Calu3 (cell line): ENCODE results near the gene SCAP. TPM values are rescaled to one million over a fixed set of nuclear protein-coding genes. Genes with fewer than 3 reads are reported as not detected.
A peak's percentile ranks its signal among the peaks of the same experiment; 100 is the strongest.

Source experiments
- BruUV-seq: library from RNA; stranded (reverse); fragments of 400-500 nt; replicated peaks from 2 replicates; lab custom pipeline; 2021; lab: Mats Ljungman, UMichigan
- CTCF ChIA-PET: fragments of 300-600 bp; sonication (Branson Sonifier 250); formaldehyde crosslinking; loops from one replicate; lab custom pipeline; 2022; ENCODE audit warnings: antibody characterized with exemption; lab: Charles Lee
- DNase-seq: peaks from one replicate; pipeline ENCODE4 v3.0.0; 2022
- H3K27ac Mint-ChIP-seq: one replicate; pipeline ENCODE4 v1.8.0; 2022; ENCODE audit warnings: mixed read lengths; ENCODE audit not compliant: unreplicated experiment
- H3K27me3 Mint-ChIP-seq: one replicate; pipeline ENCODE4 v1.8.0; 2022; ENCODE audit warnings: mixed read lengths; ENCODE audit not compliant: unreplicated experiment
- H3K36me3 Mint-ChIP-seq: one replicate; pipeline ENCODE4 v1.8.0; 2022; ENCODE audit warnings: mild to moderate bottlenecking, moderate library complexity, mixed read lengths; ENCODE audit not compliant: insufficient read depth, unreplicated experiment
- H3K4me1 Mint-ChIP-seq: one replicate; pipeline ENCODE4 v1.8.0; 2022; ENCODE audit warnings: mild to moderate bottlenecking, low read depth, mixed read lengths; ENCODE audit not compliant: unreplicated experiment
- H3K4me3 Mint-ChIP-seq: one replicate; pipeline ENCODE4 v1.8.0; 2022; ENCODE audit warnings: mild to moderate bottlenecking, low read depth, moderate library complexity, mixed read lengths; ENCODE audit not compliant: unreplicated experiment
- H3K9me3 Mint-ChIP-seq: one replicate; pipeline ENCODE4 v1.8.0; 2022; ENCODE audit warnings: low read depth, mixed read lengths; ENCODE audit not compliant: unreplicated experiment
- CTCF ChIP-seq: fragments of 200-600 bp; IDR thresholded peaks from one replicate; pipeline ENCODE4 v1.8.0; 2022; ENCODE audit warnings: antibody characterized with exemption; ENCODE audit not compliant: unreplicated experiment
- intact Hi-C: fragments of 100-400 bp; cut with micrococcal nuclease; formaldehyde crosslinking; loops from one replicate; pipeline ENCODE4 v1.10.0; 2022; ENCODE audit not compliant: unreplicated experiment
- total RNA-seq: library from RNA; stranded (reverse); gene quantifications from 2 replicates; pipeline ENCODE4 v1.2.3, GENCODE V29; 2022

The SCAP gene
- total RNA-seq, 1 experiment from 2014 or later = 74.2 TPM

- H3K27ac Mint-ChIP-seq = no peak overlapping the region
- no peaks in the 10 kb centered on the region for H3K9me3 Mint-ChIP-seq
- H3K27me3 Mint-ChIP-seq = no peaks in the 10 kb centered on the region
- no peaks in the 10 kb centered on the region for H3K4me1 Mint-ChIP-seq
- TF ChIP-seq CTCF = no peak
- H3K36me3 Mint-ChIP-seq = peaks cover 49% of the 10 kb centered on the region
- DNase-seq = no peak
- BruUV-seq = TSS peak; percentile 12
- CTCF ChIA-PET = no interaction called here
- intact Hi-C loops = no loop called here
- H3K4me3 Mint-ChIP-seq = no peak overlapping the region
Measured at GRCh38 chr3:47409688-47410416, 65.9 kb downstream of the SCAP start.

- H3K36me3 Mint-ChIP-seq = peaks cover 43% of the 10 kb centered on the region
- H3K27ac Mint-ChIP-seq = no peak overlapping the region
- no peaks in the 10 kb centered on the region for H3K27me3 Mint-ChIP-seq
- H3K9me3 Mint-ChIP-seq = no peaks in the 10 kb centered on the region
- no peaks in the 10 kb centered on the region for H3K4me1 Mint-ChIP-seq
- BruUV-seq = no TSS peak
- H3K4me3 Mint-ChIP-seq = no peak overlapping the region
- intact Hi-C loops = no loop called here
- DNase-seq = no peak
- CTCF ChIA-PET = no interaction called here
- no peak for TF ChIP-seq CTCF
Measured at GRCh38 chr3:47409284-47409683, 66.5 kb downstream of the SCAP start.

GRCh38 chr3:47408839-47409229 lies 66.9 kb downstream of the SCAP start:
- no peak for DNase-seq
- BruUV-seq = no TSS peak
- H3K4me1 Mint-ChIP-seq = no peaks in the 10 kb centered on the region
- no peaks in the 10 kb centered on the region for H3K9me3 Mint-ChIP-seq
- CTCF ChIA-PET = no interaction called here
- no peak overlapping the region for H3K4me3 Mint-ChIP-seq
- H3K27me3 Mint-ChIP-seq = no peaks in the 10 kb centered on the region
- H3K27ac Mint-ChIP-seq = no peak overlapping the region
- no peak for TF ChIP-seq CTCF
- intact Hi-C loops = no loop called here
- H3K36me3 Mint-ChIP-seq = peaks cover 38% of the 10 kb centered on the region

GRCh38 chr3:47407896-47408838 lies 67.6 kb downstream of the SCAP start:
- H3K4me3 Mint-ChIP-seq = no peak overlapping the region
- H3K27me3 Mint-ChIP-seq = no peaks in the 10 kb centered on the region
- no peak overlapping the region for H3K27ac Mint-ChIP-seq
- no peak for DNase-seq
- CTCF ChIA-PET = no interaction called here
- H3K9me3 Mint-ChIP-seq = no peaks in the 10 kb centered on the region
- intact Hi-C loops = no loop called here
- BruUV-seq = no TSS peak
- TF ChIP-seq CTCF = no peak
- peaks cover 39% of the 10 kb centered on the region for H3K36me3 Mint-ChIP-seq
- H3K4me1 Mint-ChIP-seq = no peaks in the 10 kb centered on the region
